NCI-H1436 (cell line): ENCODE data around the gene GPX2.
A peak's percentile ranks its signal among the peaks of the same experiment; 100 is the strongest.

Experiments used
- DNase-seq: peaks from one replicate; lab custom pipeline; 2025; lab: John Stamatoyannopoulos, UW

The GPX2 gene

GRCh38 chr14:64960762-64961276, 18.3 kb upstream of the GPX2 start:
- DNase-seq: peak; percentile 57

- no peak for DNase-seq
These were observed 16.2 kb upstream of the GPX2 start for GRCh38 chr14:64958743-64959142.

- DNase-seq: no peak
These were observed 15.7 kb upstream of the GPX2 start for GRCh38 chr14:64958201-64958600.

- DNase-seq: no peak
These were observed 14.3 kb upstream of the GPX2 start for GRCh38 chr14:64956697-64957406.

GRCh38 chr14:64955297-64955696, 12.8 kb upstream of the GPX2 start:
- DNase-seq: no peak

- no peak for DNase-seq
These were observed 12.1 kb upstream of the GPX2 start for GRCh38 chr14:64954491-64955240.

GRCh38 chr14:64953661-64954060, 11.1 kb upstream of the GPX2 start:
- DNase-seq: no peak

- no peak for DNase-seq
These were observed 10.7 kb upstream of the GPX2 start for GRCh38 chr14:64953310-64953654.

- no peak for DNase-seq
These were observed 10.2 kb upstream of the GPX2 start for GRCh38 chr14:64952598-64953309.

- DNase-seq: no peak
These were observed 9.2 kb upstream of the GPX2 start for GRCh38 chr14:64951724-64952123.

- DNase-seq: no peak
These were observed 8.7 kb upstream of the GPX2 start for GRCh38 chr14:64951291-64951690.

GRCh38 chr14:64950889-64951288, 8.3 kb upstream of the GPX2 start:
- DNase-seq: no peak

- no peak for DNase-seq
These were observed 6.2 kb upstream of the GPX2 start for GRCh38 chr14:64948612-64949210.

GRCh38 chr14:64947710-64948611, 5.4 kb upstream of the GPX2 start:
- no peak for DNase-seq

- DNase-seq: no peak
These were observed 3.9 kb upstream of the GPX2 start for GRCh38 chr14:64946310-64947045.

- no peak for DNase-seq
These were observed 3.1 kb upstream of the GPX2 start for GRCh38 chr14:64945431-64946178.

- DNase-seq: no peak
These were observed 2.3 kb upstream of the GPX2 start for GRCh38 chr14:64944861-64945260.

- DNase-seq: no peak
These were observed 1.5 kb upstream of the GPX2 start for GRCh38 chr14:64944041-64944440.

- DNase-seq: no peak
These were observed 1.0 kb upstream of the GPX2 start for GRCh38 chr14:64943556-64943955.

- DNase-seq: no peak
These were observed 2.1 kb downstream of the GPX2 start for GRCh38 chr14:64940336-64940910.
